Esophagus muscularis mucosa (tissue), 4 donors: ENCODE data around the gene ADGRV1.

Experiments used
- EP300 ChIP-seq: sonication (generic); formaldehyde crosslinking; IDR thresholded peaks from one replicate; pipeline ENCODE4 v1.6.1; 2017; ENCODE audit warnings: antibody characterized with exemption
- POLR2A ChIP-seq: fragments of 450-650 bp; IDR thresholded peaks from one replicate; pipeline ENCODE4 v1.6.1; 2017; ENCODE audit warnings: antibody characterized with exemption, moderate library complexity, mild to moderate bottlenecking, low read depth
- TF ChIP-seq, protein P1 (sequence below), 3 experiments: fragments of 200-600 bp in 2 of 3; fragments of 450-650 bp in 1 of 3; sonication (generic) in 2 of 3; IDR thresholded peaks; one replicate each; pipeline ENCODE4 v1.5.1; 2017 to 2019; ENCODE audit warnings: antibody characterized with exemption in 3 of 3, mild to moderate bottlenecking in 2 of 3, moderate library complexity in 1 of 3

DNA sequence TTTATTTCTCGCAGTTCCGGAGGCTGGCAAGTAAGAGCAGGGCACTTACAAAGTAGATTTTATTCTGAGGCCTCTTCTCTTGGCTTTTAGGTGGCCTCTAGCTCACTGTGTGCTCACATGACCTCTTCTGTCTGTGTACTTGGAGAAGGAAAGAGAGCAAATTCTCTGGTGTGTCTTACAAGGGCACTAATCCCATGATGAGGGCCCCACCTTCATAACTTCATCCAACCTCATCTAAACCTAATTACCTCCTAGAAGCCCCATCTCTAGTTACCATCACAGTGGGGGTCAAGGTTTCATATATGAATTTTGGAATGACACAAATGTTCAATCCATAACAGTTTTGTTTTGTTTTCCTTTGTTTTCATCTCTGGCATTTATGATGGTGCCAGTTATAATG is 376.1 kb downstream of the ADGRV1 start:
- TF ChIP-seq, protein P1, sequence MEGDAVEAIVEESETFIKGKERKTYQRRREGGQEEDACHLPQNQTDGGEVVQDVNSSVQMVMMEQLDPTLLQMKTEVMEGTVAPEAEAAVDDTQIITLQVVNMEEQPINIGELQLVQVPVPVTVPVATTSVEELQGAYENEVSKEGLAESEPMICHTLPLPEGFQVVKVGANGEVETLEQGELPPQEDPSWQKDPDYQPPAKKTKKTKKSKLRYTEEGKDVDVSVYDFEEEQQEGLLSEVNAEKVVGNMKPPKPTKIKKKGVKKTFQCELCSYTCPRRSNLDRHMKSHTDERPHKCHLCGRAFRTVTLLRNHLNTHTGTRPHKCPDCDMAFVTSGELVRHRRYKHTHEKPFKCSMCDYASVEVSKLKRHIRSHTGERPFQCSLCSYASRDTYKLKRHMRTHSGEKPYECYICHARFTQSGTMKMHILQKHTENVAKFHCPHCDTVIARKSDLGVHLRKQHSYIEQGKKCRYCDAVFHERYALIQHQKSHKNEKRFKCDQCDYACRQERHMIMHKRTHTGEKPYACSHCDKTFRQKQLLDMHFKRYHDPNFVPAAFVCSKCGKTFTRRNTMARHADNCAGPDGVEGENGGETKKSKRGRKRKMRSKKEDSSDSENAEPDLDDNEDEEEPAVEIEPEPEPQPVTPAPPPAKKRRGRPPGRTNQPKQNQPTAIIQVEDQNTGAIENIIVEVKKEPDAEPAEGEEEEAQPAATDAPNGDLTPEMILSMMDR (IDR thresholded peaks at IDR 0.05): no peak
- TF ChIP-seq EP300: no peak
- TF ChIP-seq POLR2A: no peak
